ENCODE measurements around the gene SCN1A.

The SCN1A gene

DNA sequence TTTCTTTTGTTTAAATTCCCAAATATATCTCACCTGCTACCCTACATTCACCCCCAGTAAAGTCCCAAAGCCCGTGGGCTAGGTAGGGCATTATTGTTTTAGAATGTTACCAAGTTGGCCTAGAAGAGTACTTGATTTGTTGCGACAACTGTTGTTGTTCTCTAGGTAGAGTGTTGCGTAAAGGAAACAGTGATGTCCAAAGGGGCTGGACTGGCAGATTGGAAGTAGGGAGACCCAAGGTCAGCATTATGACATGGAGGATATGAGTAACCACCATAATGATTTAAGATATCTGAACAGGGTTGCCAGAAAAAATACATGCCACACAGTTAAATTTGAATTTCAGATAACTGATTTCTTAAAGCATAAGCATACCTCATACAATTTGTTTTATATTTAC lies 39.2 kb downstream of the SCN1A start:
- TF ChIP-seq, protein P1, sequence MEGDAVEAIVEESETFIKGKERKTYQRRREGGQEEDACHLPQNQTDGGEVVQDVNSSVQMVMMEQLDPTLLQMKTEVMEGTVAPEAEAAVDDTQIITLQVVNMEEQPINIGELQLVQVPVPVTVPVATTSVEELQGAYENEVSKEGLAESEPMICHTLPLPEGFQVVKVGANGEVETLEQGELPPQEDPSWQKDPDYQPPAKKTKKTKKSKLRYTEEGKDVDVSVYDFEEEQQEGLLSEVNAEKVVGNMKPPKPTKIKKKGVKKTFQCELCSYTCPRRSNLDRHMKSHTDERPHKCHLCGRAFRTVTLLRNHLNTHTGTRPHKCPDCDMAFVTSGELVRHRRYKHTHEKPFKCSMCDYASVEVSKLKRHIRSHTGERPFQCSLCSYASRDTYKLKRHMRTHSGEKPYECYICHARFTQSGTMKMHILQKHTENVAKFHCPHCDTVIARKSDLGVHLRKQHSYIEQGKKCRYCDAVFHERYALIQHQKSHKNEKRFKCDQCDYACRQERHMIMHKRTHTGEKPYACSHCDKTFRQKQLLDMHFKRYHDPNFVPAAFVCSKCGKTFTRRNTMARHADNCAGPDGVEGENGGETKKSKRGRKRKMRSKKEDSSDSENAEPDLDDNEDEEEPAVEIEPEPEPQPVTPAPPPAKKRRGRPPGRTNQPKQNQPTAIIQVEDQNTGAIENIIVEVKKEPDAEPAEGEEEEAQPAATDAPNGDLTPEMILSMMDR (IDR thresholded peaks at IDR 0.05) = no peak
- Histone ChIP-seq H3K27me3 (ENCODE audit: control insufficient read depth, insufficient read depth, low read length) (no peaks in the 10 kb centered on the region), H3K27ac (no peak overlapping the region), H3K79me2 (no peaks in the 10 kb centered on the region), H3K4me2 (ENCODE audit: low read length) (no peak overlapping the region), H2AFZ (no peak overlapping the region), H3K9me3 (ENCODE audit: control insufficient read depth, low read length) (no peaks in the 10 kb centered on the region), H3K9ac (no peak overlapping the region), H3K36me3 (ENCODE audit: control insufficient read depth, insufficient read depth, low read length) (no peaks in the 10 kb centered on the region), H3K4me1 (no peaks in the 10 kb centered on the region), H3K4me3 (ENCODE audit: low read depth, low read length) (no peak overlapping the region)

DNA sequence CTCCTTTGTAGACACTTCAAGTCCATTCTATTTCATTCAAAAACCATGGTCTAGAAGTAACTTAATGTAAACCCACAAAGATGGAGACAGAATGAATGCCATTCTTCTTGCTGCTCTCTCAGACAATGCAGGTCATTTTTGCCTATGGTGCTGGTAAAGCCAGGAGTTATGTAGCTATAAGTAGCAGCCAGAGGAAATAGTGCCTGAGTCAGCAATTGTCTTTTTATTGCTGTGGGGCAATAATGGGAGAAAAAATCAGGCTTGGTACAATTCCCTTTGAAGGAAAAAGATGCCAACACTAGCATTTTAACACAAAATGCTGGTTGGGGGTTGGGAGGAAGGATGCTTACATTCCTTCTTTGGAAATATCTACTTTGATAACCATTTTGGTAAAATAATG lies 43.5 kb downstream of the SCN1A start:
- Histone ChIP-seq H3K27ac (no peak overlapping the region), H3K9me3 (ENCODE audit: control insufficient read depth, low read length) (no peaks in the 10 kb centered on the region), H3K36me3 (ENCODE audit: control insufficient read depth, insufficient read depth, low read length) (no peaks in the 10 kb centered on the region), H3K27me3 (ENCODE audit: control insufficient read depth, insufficient read depth, low read length) (no peaks in the 10 kb centered on the region), H2AFZ (no peak overlapping the region), H3K4me1 (no peaks in the 10 kb centered on the region), H3K9ac (no peak overlapping the region), H3K79me2 (no peaks in the 10 kb centered on the region), H3K4me3 (ENCODE audit: low read depth, low read length) (no peak overlapping the region), H3K4me2 (ENCODE audit: low read length) (no peak overlapping the region)
- TF ChIP-seq, protein P1 (IDR thresholded peaks at IDR 0.05) = no peak

GRCh38 chr2:166082736-166083135 lies 45.1 kb downstream of the SCN1A start:
- H3K4me3 ChIP-seq (ENCODE audit: low read depth, low read length) = no peak overlapping the region

GRCh38 chr2:166081852-166082251 lies 46.0 kb downstream of the SCN1A start:
- H2AFZ ChIP-seq = no peak overlapping the region
- TF ChIP-seq, protein P1 (IDR thresholded peaks at IDR 0.05) = no peak
- no peaks in the 10 kb centered on the region for H3K79me2 ChIP-seq
- H3K4me1 ChIP-seq = no peaks in the 10 kb centered on the region
- H3K9ac ChIP-seq = no peak overlapping the region
- H3K27me3 ChIP-seq (ENCODE audit: control insufficient read depth, insufficient read depth, low read length) = no peaks in the 10 kb centered on the region
- H3K27ac ChIP-seq = no peak overlapping the region
- no peak overlapping the region for H3K4me2 ChIP-seq (ENCODE audit: low read length)
- no peaks in the 10 kb centered on the region for H3K36me3 ChIP-seq (ENCODE audit: control insufficient read depth, insufficient read depth, low read length)
- no peak overlapping the region for H3K4me3 ChIP-seq (ENCODE audit: low read depth, low read length)
- no peaks in the 10 kb centered on the region for H3K9me3 ChIP-seq (ENCODE audit: control insufficient read depth, low read length)

More at GRCh38 chr2:166082736-166083135, 45.1 kb downstream of the SCN1A start:
- no peaks in the 10 kb centered on the region for H3K36me3 ChIP-seq (ENCODE audit: control insufficient read depth, insufficient read depth, low read length)
- H3K9me3 ChIP-seq (ENCODE audit: control insufficient read depth, low read length) = no peaks in the 10 kb centered on the region
- no peak overlapping the region for H3K4me2 ChIP-seq (ENCODE audit: low read length)
- no peaks in the 10 kb centered on the region for H3K27me3 ChIP-seq (ENCODE audit: control insufficient read depth, insufficient read depth, low read length)
- no peak overlapping the region for H3K9ac ChIP-seq
- TF ChIP-seq, protein P1 (IDR thresholded peaks at IDR 0.05) = no peak
- H2AFZ ChIP-seq = no peak overlapping the region
- no peaks in the 10 kb centered on the region for H3K79me2 ChIP-seq
- no peaks in the 10 kb centered on the region for H3K4me1 ChIP-seq
- H3K27ac ChIP-seq = no peak overlapping the region

DNA sequence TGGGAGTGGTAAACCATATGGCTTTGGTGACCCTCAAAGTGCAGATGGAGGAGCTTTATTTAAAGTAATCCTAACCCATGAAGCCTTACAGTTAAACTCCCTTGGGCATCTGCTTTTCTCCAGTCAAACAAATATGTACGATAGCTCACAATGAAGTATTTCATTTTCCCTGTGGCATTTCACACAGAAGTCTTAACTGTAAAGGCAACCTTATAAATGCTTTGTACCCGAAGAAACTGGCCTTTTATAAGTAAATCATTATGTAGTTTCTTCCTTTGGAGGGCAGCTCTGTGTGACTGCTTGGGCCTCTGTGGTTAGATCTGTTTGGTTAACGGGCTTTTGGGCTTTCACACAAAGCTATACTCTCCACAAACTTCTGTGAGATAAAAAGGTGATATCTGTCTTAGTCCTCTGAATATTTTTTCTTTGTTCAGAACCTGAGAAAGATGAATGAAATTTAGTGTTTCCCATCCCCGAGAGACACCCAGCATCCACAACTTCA lies 46.6 kb downstream of the SCN1A start:
- TF ChIP-seq, protein P1 (IDR thresholded peaks at IDR 0.05) = no peak
- Histone ChIP-seq H3K4me3 (ENCODE audit: low read depth, low read length) (no peak overlapping the region), H3K4me2 (ENCODE audit: low read length) (no peak overlapping the region), H2AFZ (no peak overlapping the region), H3K36me3 (ENCODE audit: control insufficient read depth, insufficient read depth, low read length) (no peaks in the 10 kb centered on the region), H3K9ac (no peak overlapping the region), H3K79me2 (no peaks in the 10 kb centered on the region), H3K4me1 (no peaks in the 10 kb centered on the region), H3K27ac (no peak overlapping the region), H3K9me3 (ENCODE audit: control insufficient read depth, low read length) (no peaks in the 10 kb centered on the region), H3K27me3 (ENCODE audit: control insufficient read depth, insufficient read depth, low read length) (no peaks in the 10 kb centered on the region)
